ENCODE data around the gene KRT1. TPM values are rescaled to one million over a fixed set of nuclear protein-coding genes. Genes with fewer than 3 reads are reported as not detected.

Gene KRT1
- polyA plus RNA-seq, 3 donors from 2014 or later, result not detected

DNA sequence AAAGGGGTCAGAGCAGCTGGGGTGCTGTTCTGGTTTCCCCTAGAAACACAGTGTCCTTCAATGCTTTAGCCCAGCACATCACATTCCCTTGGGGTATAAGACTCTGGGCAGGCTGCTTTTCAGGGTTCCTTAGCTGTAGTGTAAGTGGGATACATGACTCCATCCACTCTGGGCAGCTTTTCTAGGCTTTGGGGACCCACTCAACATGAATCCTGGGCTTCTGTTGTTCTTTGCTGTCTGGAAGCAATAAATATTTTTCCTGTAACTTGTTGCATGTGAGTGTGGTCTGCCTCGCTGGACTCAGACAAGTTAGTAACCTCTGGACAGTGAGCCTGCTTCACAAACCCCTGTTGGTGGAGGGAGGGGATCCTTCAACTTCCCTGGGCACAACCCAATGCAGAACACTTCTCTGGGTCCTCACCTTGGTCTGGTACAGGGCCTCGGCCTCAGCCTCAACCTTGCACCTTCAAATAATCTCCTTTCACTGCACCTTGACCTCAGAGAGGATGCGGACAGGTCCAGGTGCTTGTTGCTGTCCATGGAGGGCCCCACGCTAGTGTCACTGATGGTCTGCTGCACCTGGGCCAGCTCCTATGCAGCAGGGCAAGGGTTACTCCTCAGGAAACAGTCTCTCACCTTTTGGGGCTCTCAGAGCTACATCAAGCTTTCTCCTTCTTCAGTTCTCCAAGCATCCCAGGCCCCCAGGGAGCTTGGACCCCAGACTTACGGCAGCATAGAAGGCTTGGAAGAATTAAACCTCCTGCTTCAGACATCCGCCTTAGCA lies 48.3 kb downstream of the KRT1 start:
- Mint-ChIP-seq H3K27ac (peak overlapping the region; percentile 28 to 96 (median 65)), H3K36me3 (peaks cover 0 to 3% (median 0%) of the 10 kb centered on the region in 3 donors), H3K4me1 (peaks cover 75 to 89% of the 10 kb centered on the region in 2 donors), H3K4me3 (no peak overlapping the region), H3K27me3 (ENCODE audit: low read depth in 3 of 3) (peaks cover 1 to 8% (median 7%) of the 10 kb centered on the region in 3 donors), H3K9me3 (no peaks in the 10 kb centered on the region)
- DNase-seq, result no peak

DNA sequence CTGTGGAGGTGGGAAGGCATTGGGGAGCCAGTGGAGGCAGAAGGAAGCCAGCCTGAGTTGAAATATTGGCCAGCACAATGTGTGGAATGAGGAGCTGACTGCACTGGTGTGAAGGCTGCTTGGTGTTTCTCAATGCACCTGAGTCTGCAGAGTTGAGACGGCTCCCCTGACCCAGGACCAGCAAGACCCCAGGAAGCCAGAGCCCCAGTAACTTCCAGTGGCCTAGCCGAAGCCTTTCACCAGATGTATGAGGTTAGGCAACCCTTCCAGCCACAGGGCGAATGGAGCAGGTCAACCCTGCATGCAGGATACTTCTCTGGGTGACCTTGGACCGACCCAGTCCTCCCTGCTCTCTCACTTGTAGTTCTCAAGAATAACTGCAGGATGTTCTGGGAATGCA lies 48.9 kb downstream of the KRT1 start:
- DNase-seq, result no peak
- Mint-ChIP-seq H3K4me1 (peaks cover 70 to 86% of the 10 kb centered on the region in 2 donors), H3K27ac (peak overlapping the region; percentile 79 to 96 (median 92)), H3K27me3 (ENCODE audit: low read depth in 3 of 3) (peaks cover 1 to 6% (median 4%) of the 10 kb centered on the region in 3 donors), H3K9me3 (no peaks in the 10 kb centered on the region), H3K4me3 (peak overlapping the region in 3 of 5 donors; percentile 82 to 87 (median 84)), H3K36me3 (no peaks in the 10 kb centered on the region)

DNA sequence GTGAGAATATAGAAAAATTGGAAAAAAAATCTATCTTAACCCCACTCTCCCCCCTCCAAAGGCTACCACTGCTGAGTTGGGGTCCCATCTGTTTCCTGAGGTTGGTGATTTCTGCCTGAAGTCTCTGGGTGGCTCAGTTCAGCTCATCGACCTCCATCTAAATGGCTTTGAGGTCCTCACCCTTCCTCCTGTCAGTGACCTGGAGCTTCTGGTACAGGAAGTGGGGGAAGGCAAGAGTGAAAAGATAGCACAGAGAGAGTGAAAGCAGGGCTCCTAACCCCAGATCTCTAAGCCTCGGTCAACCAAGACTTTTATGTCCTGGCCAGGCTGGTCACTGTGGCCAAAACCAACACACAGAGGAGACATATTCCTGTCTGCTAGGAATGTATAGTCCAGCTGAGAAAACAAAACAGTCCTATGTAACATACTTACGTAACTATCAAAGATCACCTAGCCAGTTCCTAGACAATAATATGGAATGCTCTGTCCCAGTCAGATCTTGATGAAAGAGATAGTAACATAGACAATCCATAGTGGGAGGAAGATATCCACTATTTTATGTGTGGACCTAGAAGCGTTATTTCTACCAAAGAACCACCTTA lies 49.5 kb downstream of the KRT1 start:
- H3K9me3 Mint-ChIP-seq, result no peaks in the 10 kb centered on the region
- peaks cover 71 to 86% of the 10 kb centered on the region in 2 donors for H3K4me1 Mint-ChIP-seq
- H3K27me3 Mint-ChIP-seq (ENCODE audit: low read depth in 3 of 3), result peaks cover 0 to 2% (median 1%) of the 10 kb centered on the region in 3 donors
- peak overlapping the region; percentile 79 to 96 (median 92) for H3K27ac Mint-ChIP-seq
- H3K36me3 Mint-ChIP-seq, result no peaks in the 10 kb centered on the region
- peak; percentile 25 to 46 (median 42) for DNase-seq
- H3K4me3 Mint-ChIP-seq, result peak overlapping the region; percentile 82 to 87 (median 83)

DNA sequence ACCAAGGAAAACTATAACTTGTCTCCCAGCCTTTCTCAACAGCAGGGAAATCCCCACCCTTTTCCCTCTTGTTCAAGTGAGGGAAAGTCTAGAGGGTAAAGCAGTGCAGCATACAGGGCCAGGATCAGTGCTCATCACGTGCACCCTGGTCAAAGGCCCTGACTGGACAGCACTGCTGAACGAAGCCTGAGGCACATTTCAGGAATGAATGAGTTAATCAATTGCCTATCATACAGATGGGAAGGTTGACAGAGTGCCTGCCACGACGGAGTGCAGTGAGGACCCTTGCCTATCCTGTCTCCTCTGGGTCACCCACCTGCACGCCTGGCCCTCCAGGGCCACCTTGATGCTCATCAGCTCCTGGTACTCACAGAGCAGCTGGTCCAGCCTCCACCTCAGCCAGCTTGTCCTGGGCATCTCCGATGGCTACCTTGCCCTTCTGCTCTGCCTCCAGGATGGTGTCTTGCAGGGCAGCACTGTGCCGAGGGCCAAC lies 50.2 kb downstream of the KRT1 start:
- no peak for DNase-seq
- H3K4me1 Mint-ChIP-seq, result peaks cover 69 to 88% of the 10 kb centered on the region in 2 donors
- peak overlapping the region; percentile 82 to 87 (median 83) for H3K4me3 Mint-ChIP-seq
- H3K9me3 Mint-ChIP-seq, result no peaks in the 10 kb centered on the region
- H3K27me3 Mint-ChIP-seq (ENCODE audit: low read depth in 3 of 3), result no peaks in the 10 kb centered on the region
- H3K27ac Mint-ChIP-seq, result peak overlapping the region; percentile 79 to 96 (median 92)
- H3K36me3 Mint-ChIP-seq, result no peaks in the 10 kb centered on the region

DNA sequence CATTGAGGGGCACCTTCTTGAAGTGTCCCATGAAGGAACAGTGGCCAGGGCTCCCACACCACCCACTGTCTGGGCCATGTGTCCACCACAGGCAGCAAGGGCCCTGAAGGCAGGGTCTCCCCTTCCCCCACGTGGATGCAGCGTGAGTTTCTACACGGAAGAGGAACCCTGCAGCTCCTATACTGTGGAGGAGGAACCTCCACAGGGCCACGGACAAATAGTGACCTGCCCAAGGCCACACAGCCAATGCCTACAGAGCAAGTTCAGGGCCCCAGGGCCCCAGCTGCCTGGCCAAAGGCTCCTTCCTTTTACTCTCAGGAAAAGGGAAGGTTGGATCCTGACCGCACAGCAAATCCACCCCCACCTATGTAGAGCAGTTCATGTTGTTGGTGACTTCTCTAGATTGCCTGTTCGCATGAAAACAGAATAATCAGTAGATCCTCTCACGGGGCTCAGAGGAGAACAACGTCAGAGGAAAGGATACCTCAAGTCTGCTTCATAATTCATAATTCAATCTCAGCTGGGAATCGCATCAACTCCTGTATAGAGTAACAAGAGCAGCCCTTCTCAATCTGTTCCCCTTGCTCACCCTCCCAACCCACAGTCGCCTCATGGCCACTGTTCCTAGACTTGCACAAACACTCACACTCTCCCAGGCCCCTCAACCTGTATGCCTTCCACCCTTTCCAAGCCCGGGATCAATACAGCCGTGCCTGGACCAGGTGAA lies 50.8 kb downstream of the KRT1 start:
- Mint-ChIP-seq H3K4me3 (peak overlapping the region; percentile 82 to 87 (median 83)), H3K27me3 (ENCODE audit: low read depth in 3 of 3) (no peaks in the 10 kb centered on the region), H3K9me3 (no peaks in the 10 kb centered on the region), H3K27ac (peak overlapping the region; percentile 76 to 96 (median 92)), H3K36me3 (no peaks in the 10 kb centered on the region), H3K4me1 (peaks cover 68 to 88% of the 10 kb centered on the region in 2 donors)
- no peak for DNase-seq

DNA sequence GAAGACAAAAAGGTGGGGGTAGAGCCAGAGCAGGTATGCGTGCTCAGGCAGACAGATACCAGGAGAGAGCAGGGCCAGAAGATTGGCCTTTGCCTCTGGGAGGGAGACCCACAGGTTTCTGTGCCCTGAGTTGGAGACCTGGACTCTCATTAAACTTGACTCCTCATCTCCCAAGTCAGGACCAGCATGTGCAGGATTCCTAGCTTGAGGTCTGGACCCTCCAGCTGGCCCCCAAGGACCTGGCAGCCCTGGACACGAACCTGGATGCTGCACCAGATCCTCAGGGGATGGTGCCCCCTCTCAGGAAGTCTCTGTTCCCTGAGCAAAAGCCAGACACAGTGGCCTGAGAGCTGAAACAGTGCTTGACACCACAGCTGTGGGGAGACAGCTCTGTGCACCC lies 51.4 kb downstream of the KRT1 start:
- no peaks in the 10 kb centered on the region for H3K27me3 Mint-ChIP-seq (ENCODE audit: low read depth in 3 of 3)
- H3K9me3 Mint-ChIP-seq, result no peaks in the 10 kb centered on the region
- H3K36me3 Mint-ChIP-seq, result no peaks in the 10 kb centered on the region
- H3K4me3 Mint-ChIP-seq, result peak overlapping the region; percentile 82 to 87 (median 83)
- no peak for DNase-seq
- H3K4me1 Mint-ChIP-seq, result peaks cover 62 to 82% of the 10 kb centered on the region in 2 donors
- H3K27ac Mint-ChIP-seq, result peak overlapping the region; percentile 25 to 94 (median 86)

DNA sequence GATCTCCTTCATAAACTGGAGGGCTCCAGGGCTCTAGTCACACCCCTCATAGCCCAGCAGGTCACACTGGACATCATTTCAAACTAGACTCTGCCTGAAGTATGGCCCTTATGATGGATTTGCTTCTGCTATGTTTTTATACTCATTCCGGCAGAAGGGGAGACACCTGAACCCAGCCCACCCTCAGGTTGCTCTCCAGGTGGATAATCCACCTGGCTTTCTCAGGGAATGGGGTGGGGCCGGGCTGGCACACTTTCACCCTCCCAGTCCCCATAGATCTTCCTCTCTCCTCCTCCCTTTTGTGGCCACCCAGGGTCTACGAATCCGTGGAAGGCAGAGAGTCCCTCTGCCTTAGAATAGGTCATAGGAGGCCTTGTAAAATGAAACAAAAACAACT lies 52.1 kb downstream of the KRT1 start:
- Mint-ChIP-seq H3K27ac (peak overlapping the region; percentile 7 to 91 (median 59)), H3K9me3 (peaks cover 0 to under 1% (median 0%) of the 10 kb centered on the region in 6 donors), H3K4me1 (peaks cover 54 to 74% of the 10 kb centered on the region in 2 donors), H3K36me3 (peaks cover 0 to 2% (median 0%) of the 10 kb centered on the region in 3 donors), H3K4me3 (peak overlapping the region; percentile 13 to 82 (median 67)), H3K27me3 (ENCODE audit: low read depth in 3 of 3) (no peaks in the 10 kb centered on the region)
- no peak for DNase-seq

DNA sequence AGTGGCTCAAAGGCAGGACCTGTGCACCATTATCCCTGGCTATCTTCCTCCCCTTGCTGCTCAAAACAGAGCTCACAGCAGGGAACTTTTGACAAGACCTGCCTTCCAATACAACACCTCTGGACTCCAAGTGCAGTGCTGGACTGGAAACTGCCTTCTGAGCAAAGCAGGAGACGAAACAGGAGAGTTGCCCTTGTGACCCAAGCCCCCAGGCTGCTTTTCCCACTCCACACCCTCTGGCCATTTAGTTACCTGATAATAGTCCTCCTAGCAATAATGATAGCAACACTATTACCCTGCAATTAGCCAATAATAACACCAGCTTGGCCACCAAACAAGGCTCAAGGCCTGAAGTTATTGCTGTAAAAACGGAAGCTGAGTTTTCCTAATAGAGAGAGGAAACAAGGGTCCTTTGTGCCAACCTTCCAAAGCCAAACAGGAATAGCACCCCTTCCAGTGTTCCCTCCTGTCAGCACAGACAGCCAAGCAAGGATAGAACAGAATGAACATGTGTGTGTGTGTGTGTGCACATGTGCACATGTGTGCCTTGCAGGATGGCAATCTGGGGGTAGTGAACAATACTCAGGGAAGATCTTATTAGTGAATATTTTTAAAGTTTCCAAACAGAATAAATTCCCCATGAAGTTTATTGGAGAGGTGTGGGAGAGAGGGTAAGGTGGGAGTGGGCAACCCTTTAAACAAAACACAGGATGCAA lies 52.7 kb downstream of the KRT1 start:
- H3K27ac Mint-ChIP-seq, result peak overlapping the region in 5 of 6 donors; percentile 8 to 91 (median 48)
- peak overlapping the region in 3 of 5 donors; percentile 7 to 73 (median 65) for H3K4me3 Mint-ChIP-seq
- H3K4me1 Mint-ChIP-seq, result peaks cover 56 to 74% of the 10 kb centered on the region in 2 donors
- peaks cover 0 to 7% (median 4%) of the 10 kb centered on the region in 3 donors for H3K36me3 Mint-ChIP-seq
- DNase-seq, result no peak
- peaks cover 0 to 5% (median 0%) of the 10 kb centered on the region in 6 donors for H3K9me3 Mint-ChIP-seq
- no peaks in the 10 kb centered on the region for H3K27me3 Mint-ChIP-seq (ENCODE audit: low read depth in 3 of 3)

Other genes with a start within 250 kb of the KRT1 start
- gene KRT75, start 246.0 kb downstream of the KRT1 start, polyA plus RNA-seq, result not detected
- gene KRT6B, start 228.3 kb downstream of the KRT1 start, polyA plus RNA-seq, result under 1 TPM in 1 of 3 donors, not detected in 2; 0.82 TPM
- gene KRT6C, start 206.6 kb downstream of the KRT1 start, polyA plus RNA-seq, result not detected
- not detected for gene KRT6A, start 187.2 kb downstream of the KRT1 start, polyA plus RNA-seq
- not detected for gene KRT5, start 160.0 kb downstream of the KRT1 start, polyA plus RNA-seq
- gene KRT71, start 127.3 kb downstream of the KRT1 start, polyA plus RNA-seq, result not detected
- not detected for gene KRT74, start 106.6 kb downstream of the KRT1 start, polyA plus RNA-seq
- gene KRT72, start 78.9 kb downstream of the KRT1 start, polyA plus RNA-seq, result under 1 TPM in 2 of 3 donors, not detected in 1; 0.34 to 0.93 TPM
- 1 to 10 TPM in 1 of 3 donors, under 1 TPM in 1, not detected in 1; 0.82 to 3.3 TPM for gene KRT73, start 61.8 kb downstream of the KRT1 start, polyA plus RNA-seq
- 1 to 10 TPM in 1 of 3 donors, under 1 TPM in 2; 0.51 to 1.3 (median 0.61) TPM for gene KRT2, start 28.2 kb downstream of the KRT1 start, polyA plus RNA-seq
- gene KRT77, start 23.1 kb upstream of the KRT1 start, polyA plus RNA-seq, result not detected
- gene KRT76, start 96.9 kb upstream of the KRT1 start, polyA plus RNA-seq, result not detected
- not detected for gene KRT3, start 115.7 kb upstream of the KRT1 start, polyA plus RNA-seq
- not detected for gene KRT4, start 133.7 kb upstream of the KRT1 start, polyA plus RNA-seq
- gene KRT79, start 153.9 kb upstream of the KRT1 start, polyA plus RNA-seq, result not detected
- under 1 TPM in 1 of 3 donors, not detected in 2; 0.28 TPM for gene KRT78, start 168.6 kb upstream of the KRT1 start, polyA plus RNA-seq
- not detected for gene KRT8, start 224.7 kb upstream of the KRT1 start, polyA plus RNA-seq